Measurements from ENCODE around the gene SLC35E1.

SLC35E1 gene

DNA sequence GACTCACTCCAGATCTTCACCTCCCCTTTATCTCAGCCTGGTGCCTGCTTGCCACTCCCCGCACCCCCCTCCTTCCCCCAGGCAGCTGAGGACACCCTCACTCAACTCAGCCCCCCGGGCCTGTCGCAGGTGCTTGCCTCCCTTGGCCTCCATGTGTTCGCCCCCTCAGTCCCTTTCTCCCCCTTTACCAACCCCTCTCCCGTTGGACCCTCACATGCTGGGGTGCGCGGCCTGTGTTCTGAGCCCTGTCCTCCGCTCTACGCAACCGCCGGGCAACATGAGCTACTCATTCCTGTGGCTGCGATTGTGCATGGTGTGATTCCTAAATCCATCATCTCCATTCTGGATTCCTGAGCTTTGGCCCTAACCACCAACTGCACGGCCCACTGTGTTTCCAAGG is 35.1 kb downstream of the SLC35E1 start:
- TF ChIP-seq EZH2phosphoT487 (conservative IDR thresholded peaks at IDR 0.05; ENCODE audit: low read length), result no peak
- TF ChIP-seq, protein P1, sequence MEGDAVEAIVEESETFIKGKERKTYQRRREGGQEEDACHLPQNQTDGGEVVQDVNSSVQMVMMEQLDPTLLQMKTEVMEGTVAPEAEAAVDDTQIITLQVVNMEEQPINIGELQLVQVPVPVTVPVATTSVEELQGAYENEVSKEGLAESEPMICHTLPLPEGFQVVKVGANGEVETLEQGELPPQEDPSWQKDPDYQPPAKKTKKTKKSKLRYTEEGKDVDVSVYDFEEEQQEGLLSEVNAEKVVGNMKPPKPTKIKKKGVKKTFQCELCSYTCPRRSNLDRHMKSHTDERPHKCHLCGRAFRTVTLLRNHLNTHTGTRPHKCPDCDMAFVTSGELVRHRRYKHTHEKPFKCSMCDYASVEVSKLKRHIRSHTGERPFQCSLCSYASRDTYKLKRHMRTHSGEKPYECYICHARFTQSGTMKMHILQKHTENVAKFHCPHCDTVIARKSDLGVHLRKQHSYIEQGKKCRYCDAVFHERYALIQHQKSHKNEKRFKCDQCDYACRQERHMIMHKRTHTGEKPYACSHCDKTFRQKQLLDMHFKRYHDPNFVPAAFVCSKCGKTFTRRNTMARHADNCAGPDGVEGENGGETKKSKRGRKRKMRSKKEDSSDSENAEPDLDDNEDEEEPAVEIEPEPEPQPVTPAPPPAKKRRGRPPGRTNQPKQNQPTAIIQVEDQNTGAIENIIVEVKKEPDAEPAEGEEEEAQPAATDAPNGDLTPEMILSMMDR (IDR thresholded peaks at IDR 0.05; ENCODE audit: insufficient read depth, low read length, poor library complexity, severe bottlenecking), result no peak
- H3K27me3 ChIP-seq (ENCODE audit: low read length), result no peaks in the 10 kb centered on the region
- no peak overlapping the region for H3K4me3 ChIP-seq (ENCODE audit: insufficient read depth, low read length, poor library complexity, severe bottlenecking)
- H3K9ac ChIP-seq (ENCODE audit: low read length), result no peak overlapping the region
- no peaks in the 10 kb centered on the region for H3K9me3 ChIP-seq (ENCODE audit: insufficient read depth, low read length)
- H3K9me2 ChIP-seq (replicated peaks; ENCODE audit: insufficient read depth, low read length), result no peaks in the 10 kb centered on the region
- H4K20me1 ChIP-seq (ENCODE audit: low read depth, low read length), result peaks cover 15% of the 10 kb centered on the region; the same call in 1 of the 2 replicates
- H3K4me2 ChIP-seq (ENCODE audit: low read depth, low read length, poor library complexity, severe bottlenecking), result no peak overlapping the region
- no peak overlapping the region for H3K27ac ChIP-seq (ENCODE audit: low read depth, low read length)
- peaks cover 65% of the 10 kb centered on the region for H3K79me2 ChIP-seq (ENCODE audit: insufficient read depth, low read length)
- peaks cover 6% of the 10 kb centered on the region for H3K36me3 ChIP-seq (ENCODE audit: low read length)
- no peaks in the 10 kb centered on the region for H3F3A ChIP-seq (ENCODE audit: insufficient read depth)
- no peak overlapping the region for H2AFZ ChIP-seq (ENCODE audit: low read depth, low read length, severe bottlenecking)

DNA sequence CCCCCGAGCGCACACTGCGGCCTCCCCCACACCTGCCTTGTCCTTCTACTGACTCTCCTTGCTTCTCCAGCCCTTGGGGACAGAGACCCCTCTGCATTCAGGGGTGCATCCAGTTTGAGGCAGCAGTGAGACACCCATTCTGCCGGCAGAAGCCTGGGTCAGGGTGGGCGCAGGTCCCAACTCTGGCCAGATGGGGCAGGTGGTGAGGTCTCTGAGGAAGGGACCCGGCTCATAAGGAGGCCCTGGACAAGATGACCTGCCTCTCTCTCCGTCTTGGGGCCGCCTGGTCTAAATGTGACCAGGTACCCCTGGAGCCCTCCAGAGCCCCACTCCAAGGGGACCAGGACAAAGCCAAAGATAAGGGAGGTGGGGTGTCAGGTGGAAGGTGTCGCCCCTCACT is 36.1 kb downstream of the SLC35E1 start:
- H3K9ac ChIP-seq (ENCODE audit: low read length), result no peak overlapping the region
- peaks cover 13% of the 10 kb centered on the region; the same call in 1 of the 2 replicates for H4K20me1 ChIP-seq (ENCODE audit: low read depth, low read length)
- no peaks in the 10 kb centered on the region for H3K27me3 ChIP-seq (ENCODE audit: low read length)
- no peaks in the 10 kb centered on the region for H3K9me2 ChIP-seq (replicated peaks; ENCODE audit: insufficient read depth, low read length)
- H2AFZ ChIP-seq (ENCODE audit: low read depth, low read length, severe bottlenecking), result no peak overlapping the region
- H3F3A ChIP-seq (ENCODE audit: insufficient read depth), result no peaks in the 10 kb centered on the region
- H3K9me3 ChIP-seq (ENCODE audit: insufficient read depth, low read length), result no peaks in the 10 kb centered on the region
- TF ChIP-seq, protein P1 (IDR thresholded peaks at IDR 0.05; ENCODE audit: insufficient read depth, low read length, poor library complexity, severe bottlenecking), result no peak
- no peak for TF ChIP-seq EZH2phosphoT487 (conservative IDR thresholded peaks at IDR 0.05; ENCODE audit: low read length)
- no peak overlapping the region for H3K27ac ChIP-seq (ENCODE audit: low read depth, low read length)
- H3K4me2 ChIP-seq (ENCODE audit: low read depth, low read length, poor library complexity, severe bottlenecking), result no peak overlapping the region
- H3K4me3 ChIP-seq (ENCODE audit: insufficient read depth, low read length, poor library complexity, severe bottlenecking), result no peak overlapping the region
- peaks cover 55% of the 10 kb centered on the region for H3K79me2 ChIP-seq (ENCODE audit: insufficient read depth, low read length)
- peaks cover 6% of the 10 kb centered on the region for H3K36me3 ChIP-seq (ENCODE audit: low read length)

DNA sequence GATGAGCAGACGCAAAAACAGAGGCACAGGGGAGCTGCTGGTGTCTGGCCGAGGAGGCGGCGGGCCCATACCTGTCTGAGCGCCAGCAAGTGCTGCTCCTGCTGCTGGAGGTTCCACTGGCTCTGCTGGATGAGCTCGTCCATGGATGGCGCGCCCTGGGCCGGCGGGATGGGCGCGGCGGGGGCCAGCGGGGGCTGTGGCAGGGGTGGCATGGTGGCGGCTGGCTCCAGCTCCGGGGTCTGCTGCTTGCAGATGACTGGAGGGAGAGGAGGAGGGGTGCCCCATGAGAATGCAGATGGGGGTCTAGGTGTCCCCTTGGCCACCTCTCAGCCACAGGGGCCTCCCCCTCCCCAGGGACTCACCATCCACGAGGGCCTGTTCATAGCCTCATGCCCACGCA is 36.8 kb downstream of the SLC35E1 start:
- H3F3A ChIP-seq (ENCODE audit: insufficient read depth), result no peaks in the 10 kb centered on the region
- no peak overlapping the region for H3K9ac ChIP-seq (ENCODE audit: low read length)
- H3K79me2 ChIP-seq (ENCODE audit: insufficient read depth, low read length), result peaks cover 48% of the 10 kb centered on the region
- no peak overlapping the region for H3K4me3 ChIP-seq (ENCODE audit: insufficient read depth, low read length, poor library complexity, severe bottlenecking)
- no peaks in the 10 kb centered on the region for H3K9me3 ChIP-seq (ENCODE audit: insufficient read depth, low read length)
- H2AFZ ChIP-seq (ENCODE audit: low read depth, low read length, severe bottlenecking), result no peak overlapping the region
- TF ChIP-seq, protein P1 (IDR thresholded peaks at IDR 0.05; ENCODE audit: insufficient read depth, low read length, poor library complexity, severe bottlenecking), result no peak
- no peak for TF ChIP-seq EZH2phosphoT487 (conservative IDR thresholded peaks at IDR 0.05; ENCODE audit: low read length)
- peaks cover 6% of the 10 kb centered on the region; the same call in 1 of the 2 replicates for H4K20me1 ChIP-seq (ENCODE audit: low read depth, low read length)
- peaks cover 6% of the 10 kb centered on the region for H3K36me3 ChIP-seq (ENCODE audit: low read length)
- H3K27me3 ChIP-seq (ENCODE audit: low read length), result no peaks in the 10 kb centered on the region
- no peaks in the 10 kb centered on the region for H3K9me2 ChIP-seq (replicated peaks; ENCODE audit: insufficient read depth, low read length)
- no peak overlapping the region for H3K27ac ChIP-seq (ENCODE audit: low read depth, low read length)
- H3K4me2 ChIP-seq (ENCODE audit: low read depth, low read length, poor library complexity, severe bottlenecking), result no peak overlapping the region

All from SU-DHL-6 (cell line).